GM18502 (cell line): ENCODE results near the gene MUC2.

ENCODE experiments used
- ATAC-seq: cut with Tn5 transposase; IDR thresholded peaks from one replicate; pipeline ENCODE4 v1.9.1; 2021; ENCODE audit warnings: mild to moderate bottlenecking; ENCODE audit not compliant: unreplicated experiment, poor library complexity

The MUC2 gene

DNA sequence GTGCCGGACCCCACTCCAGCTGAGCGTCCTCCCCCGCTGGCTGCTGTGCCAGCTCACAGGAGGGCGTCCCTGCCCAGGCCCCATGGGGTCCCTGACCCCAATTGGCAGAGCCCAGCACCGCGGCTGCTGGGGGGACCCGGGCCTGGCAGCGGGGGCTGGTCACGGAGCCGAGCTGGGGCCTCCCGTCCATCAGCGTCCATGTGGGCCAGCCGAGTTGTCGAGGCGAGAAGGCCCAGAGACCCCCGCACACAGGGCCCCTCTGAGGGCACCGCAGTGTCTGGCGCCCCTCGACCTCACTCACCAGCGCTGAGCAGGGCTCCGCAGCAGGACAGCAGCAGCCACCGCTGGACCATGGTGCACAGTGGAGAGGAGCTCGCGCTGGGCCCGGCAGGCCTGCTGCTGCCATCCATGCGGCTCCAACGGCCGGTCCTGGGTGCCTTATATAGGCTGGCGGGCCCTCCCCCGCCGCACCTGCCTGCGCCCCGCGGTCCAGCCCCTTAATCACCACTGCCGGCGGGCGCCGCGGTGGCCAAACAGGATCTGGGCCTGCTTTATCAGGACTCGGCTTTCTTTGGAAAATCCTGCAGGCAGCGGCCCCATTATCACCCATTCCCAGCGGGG is 38.3 kb upstream of the MUC2 start, which contains the start of gene MUC6:
Gene MUC6 (minus strand): TSS at position 416 of the 621 bp plus-strand sequence. CDS start 63 bp downstream, at position 353.
- ATAC-seq = no peak

DNA sequence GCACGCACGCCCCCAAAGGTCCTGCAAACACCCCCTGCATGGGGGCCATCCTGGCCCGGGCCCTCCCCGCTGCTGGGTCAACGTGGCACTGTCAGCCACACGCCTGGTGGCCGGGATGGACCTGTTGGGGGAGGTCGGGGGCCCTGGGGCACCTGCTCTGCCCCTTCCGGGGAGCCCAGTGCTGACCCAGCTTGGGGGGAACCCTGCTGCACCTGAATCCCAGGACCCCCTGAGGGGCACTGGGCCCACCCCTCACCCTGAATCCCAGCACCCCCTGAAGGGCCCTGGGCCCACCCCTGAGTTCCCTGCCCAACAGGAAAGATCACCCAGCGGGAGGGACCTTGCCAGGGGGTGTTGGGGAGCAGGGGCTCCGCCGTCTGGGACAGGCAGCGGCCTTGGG is 37.7 kb upstream of the MUC2 start:
- no peak for ATAC-seq

- no peak for ATAC-seq
These were observed 37.1 kb upstream of the MUC2 start for GRCh38 chr11:1037506-1038055.

DNA sequence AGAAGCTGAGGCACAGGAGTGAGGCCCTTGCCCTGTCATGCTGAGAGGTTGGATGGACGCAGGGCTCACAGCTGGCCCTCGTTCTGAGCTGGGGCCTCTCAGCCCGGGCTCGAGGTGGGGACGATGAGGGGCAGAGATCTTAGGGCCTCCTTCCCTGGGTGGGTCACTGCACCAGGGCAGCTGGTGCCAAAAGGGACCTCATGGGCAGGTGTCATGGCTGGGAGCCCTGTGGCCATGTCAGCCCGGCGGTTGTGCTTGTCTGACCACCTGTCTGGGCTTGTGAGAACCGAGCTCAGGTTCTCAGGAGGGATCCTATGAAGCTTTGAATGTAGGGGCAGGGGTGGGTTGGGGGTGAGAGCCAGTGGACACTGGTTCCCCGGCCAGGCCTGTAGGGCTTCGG is 36.3 kb upstream of the MUC2 start:
- ATAC-seq = no peak

- ATAC-seq = no peak
These were observed 35.8 kb upstream of the MUC2 start for GRCh38 chr11:1038921-1039320.

- no peak for ATAC-seq
These were observed 34.9 kb upstream of the MUC2 start for GRCh38 chr11:1039481-1040427.

DNA sequence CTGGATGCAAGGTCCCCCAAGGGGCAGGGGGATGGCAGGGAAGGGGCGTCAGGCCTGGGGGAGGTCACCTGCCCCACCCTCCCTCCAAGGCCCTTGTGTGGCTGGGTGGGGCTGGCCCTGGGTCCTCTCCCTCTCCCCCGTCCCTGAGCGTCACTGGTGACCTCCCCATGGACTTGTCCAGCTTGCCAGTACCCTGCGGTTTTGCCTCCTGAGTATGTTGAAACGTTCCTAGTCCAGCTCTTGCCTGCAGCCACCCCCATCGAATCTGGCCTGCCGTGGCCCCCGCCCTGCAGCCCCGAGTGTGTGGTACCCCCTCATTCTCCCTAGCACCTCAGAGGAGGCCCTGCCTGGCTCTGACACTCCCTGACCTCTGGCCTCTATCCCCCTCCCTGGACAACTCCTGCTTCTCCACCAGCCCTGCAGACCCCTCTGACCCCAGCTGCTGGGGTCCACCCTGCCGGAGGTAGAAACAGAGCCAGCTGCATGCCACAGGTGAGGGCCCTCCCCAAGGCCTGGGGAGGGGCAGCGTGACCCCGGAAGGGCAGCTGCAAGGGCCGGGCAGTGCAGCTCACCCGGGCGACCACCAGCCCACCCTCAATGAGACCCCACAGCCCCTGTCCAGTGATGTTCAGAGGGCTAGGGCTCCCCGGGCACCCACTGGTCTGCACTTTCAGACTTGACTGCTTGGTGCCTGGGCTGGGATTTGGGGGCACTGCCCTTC is 34.1 kb upstream of the MUC2 start:
- ATAC-seq = no peak

DNA sequence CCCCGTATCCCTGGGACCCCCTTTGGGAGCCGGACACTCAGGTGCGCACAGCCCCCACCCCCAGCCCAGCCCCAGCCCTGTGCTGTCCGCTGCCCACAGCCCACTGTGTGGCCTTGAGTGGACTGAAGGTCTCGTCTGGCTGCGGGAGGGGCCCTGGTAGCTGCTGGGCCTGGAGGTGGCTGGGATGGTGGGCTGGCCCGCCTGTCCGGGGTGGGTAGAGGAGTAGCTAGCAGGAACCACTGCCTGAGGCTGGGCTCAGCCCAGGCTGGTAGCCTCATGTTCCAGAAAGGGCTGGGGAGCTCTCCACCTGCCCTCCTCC is 33.6 kb upstream of the MUC2 start:
- no peak for ATAC-seq

DNA sequence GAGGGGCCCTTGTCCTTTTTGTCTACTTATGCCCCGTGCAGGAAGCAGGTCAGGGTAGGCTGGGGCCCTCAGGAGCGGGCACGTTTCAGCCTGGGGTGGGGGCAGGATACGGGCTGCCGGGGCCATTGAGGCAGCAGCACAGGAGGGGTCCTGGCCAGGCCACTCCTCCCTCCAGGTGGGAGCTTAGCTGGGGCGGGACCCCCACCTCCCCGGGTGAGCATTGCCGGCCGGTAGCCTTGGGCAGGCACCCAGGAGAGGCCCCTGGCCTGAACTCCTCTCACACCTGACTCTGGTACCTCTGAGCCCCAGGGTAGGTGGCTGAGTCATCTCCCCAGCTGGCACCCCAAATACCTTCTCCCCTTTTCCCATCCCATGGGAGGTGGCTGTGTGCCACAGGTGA is 33.2 kb upstream of the MUC2 start:
- no peak for ATAC-seq

DNA sequence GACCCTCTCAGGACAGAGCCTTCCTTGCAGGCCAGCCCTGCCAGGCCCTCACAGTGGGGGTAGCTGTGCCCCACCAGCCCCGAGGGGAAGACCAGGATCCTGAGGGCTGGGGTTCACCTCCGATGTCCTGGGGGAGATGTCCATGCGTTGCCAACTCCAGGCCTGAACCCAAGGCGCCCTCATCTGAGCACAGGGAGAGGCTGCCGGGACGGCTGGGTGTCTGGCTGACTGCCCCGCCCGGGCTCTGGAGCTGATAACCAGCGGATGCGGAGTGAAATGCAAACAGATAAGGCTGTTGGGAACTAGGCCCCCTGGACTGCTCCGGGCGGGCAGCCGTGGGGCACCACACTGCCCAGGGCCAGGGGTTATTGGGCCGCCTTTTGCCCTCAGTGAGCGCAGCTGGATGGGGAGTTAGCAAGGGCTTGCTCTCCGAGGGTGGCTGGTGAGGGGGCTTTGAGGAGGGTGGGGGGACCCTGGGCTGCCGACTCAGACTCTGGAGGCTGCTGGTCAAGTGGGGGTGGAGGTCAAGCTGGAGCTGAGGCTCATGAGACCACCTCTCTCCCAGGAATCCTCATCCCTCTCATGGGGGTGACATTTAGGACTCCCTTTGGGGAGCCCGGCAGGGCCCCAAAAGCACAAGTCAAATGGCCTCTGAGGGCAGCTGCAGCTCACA is 32.6 kb upstream of the MUC2 start:
- ATAC-seq = no peak

- ATAC-seq = no peak
These were observed 31.8 kb upstream of the MUC2 start for GRCh38 chr11:1042626-1043562.

GRCh38 chr11:1043563-1044096 is 31.0 kb upstream of the MUC2 start:
- no peak for ATAC-seq

DNA sequence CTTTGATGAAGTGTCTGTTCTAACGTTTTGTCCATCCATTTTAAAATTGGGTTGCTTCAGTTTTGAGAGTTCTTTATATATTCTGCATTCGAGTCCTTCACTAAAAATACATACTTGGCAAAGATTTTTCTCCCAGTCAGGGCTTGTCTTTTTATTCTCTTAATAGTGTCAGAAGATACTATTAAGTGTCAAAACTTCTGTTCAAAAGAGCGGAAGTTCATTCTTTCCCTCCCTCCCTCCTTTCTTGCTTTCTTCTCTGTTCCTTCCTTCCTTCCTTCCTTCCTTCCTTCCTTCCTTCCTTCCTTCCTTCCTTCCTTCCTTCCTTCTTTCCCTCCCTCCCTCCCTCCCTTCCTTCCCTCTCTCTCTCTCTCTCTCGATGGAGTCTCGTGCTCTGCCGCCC is 30.5 kb upstream of the MUC2 start:
- ATAC-seq = no peak

DNA sequence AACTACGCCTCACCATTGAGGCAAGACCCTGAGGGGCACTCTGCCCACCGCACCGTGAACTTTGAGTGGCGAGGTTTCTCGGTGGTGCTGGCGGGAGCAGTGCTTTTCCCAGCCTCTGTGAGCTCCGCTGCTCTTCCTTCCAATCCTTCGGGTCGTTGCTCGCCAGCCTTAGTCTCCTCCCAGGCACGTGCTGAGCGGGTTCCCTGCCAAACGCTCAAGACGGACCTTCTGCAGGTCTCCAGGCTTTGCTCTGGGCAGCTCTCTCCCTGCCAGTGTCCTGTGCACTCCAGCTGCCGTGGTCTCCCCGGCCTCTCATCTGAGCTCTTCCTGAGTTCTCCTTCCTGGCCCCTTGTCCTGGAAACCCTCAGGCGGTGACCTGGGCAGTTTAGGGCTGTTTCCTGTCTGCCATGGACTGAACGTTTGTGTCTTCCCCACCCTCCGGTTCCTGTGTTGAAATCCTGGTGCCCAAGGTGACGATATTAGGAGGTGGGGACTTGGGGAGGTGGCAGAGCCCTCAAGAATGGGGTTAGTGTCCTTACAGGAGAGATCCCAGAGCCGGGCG is 27.0 kb upstream of the MUC2 start:
- no peak for ATAC-seq

DNA sequence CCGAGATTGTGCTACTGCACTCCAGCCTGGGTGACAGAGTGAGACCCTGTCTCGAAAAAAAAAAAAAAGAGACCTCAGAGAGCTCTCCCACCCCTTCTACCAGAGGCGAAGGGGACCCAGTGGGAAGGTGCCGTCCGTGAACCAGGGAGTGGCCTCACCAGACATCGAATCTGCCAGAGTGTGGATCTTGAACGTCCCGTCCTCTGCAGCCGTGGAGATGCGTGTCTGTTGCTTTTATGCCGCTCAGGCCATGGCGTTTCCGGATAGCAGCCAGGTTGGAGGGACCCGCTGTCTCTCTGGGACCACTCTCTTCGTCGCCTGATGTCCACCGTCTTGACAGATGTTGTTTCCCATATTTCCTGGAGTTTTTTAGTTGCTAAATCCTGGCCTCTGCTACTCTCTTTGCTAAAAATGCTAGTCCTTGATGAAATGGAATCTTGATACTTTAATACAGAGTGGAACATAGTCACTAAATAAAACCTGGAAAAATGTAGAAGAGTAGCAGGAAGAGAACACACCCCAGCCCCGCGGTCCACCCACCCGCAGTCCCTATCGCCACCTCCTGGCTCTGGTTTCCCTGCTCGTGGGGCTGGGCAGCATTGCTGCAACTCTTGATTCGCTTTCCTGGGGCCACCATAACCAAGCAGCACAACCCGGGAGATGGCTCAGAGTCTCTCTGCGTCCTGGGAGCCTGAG is 26.2 kb upstream of the MUC2 start:
- ATAC-seq = no peak

GRCh38 chr11:1049071-1049405 is 25.6 kb upstream of the MUC2 start:
- no peak for ATAC-seq

GRCh38 chr11:1049431-1049891 is 25.2 kb upstream of the MUC2 start:
- no peak for ATAC-seq

- ATAC-seq = no peak
These were observed 24.6 kb upstream of the MUC2 start for GRCh38 chr11:1049911-1050580.
